OCI-LY7 (cell line): ENCODE data around the gene MBTPS1. TPM values are rescaled to one million over a fixed set of nuclear protein-coding genes. Genes with fewer than 3 reads are reported as not detected.

Experiments used
- BruUV-seq: library from RNA; stranded (reverse); fragments of 400-500 nt; replicated peaks from 2 replicates; lab custom pipeline; 2021; lab: Mats Ljungman, UMichigan
- CTCF ChIA-PET: fragments of 300-600 bp; sonication (Branson Sonifier 250); formaldehyde crosslinking; loops from one replicate; lab custom pipeline; 2022; ENCODE audit warnings: antibody characterized with exemption; ENCODE audit not compliant: unreplicated experiment; lab: Charles Lee
- POLR2A ChIA-PET: fragments of 300-600 bp; sonication (Branson Sonifier 250); formaldehyde crosslinking; loops from one replicate; lab custom pipeline; 2022; ENCODE audit warnings: antibody characterized with exemption; lab: Charles Lee
- DNase-seq: peaks from one replicate; pipeline ENCODE4 v3.0.0-alpha.2; 2015; ENCODE audit warnings: low spot score
- H2AFZ ChIP-seq: fragments of 200-600 bp; sonication (generic), shearing (Covaris generic); 2 replicates; pipeline ENCODE4 v1.6.1; 2014; ENCODE audit warnings: mild to moderate bottlenecking, antibody characterized with exemption, low read length, moderate library complexity
- H3K27ac ChIP-seq: fragments of 200-600 bp; sonication (generic); 2 replicates; pipeline ENCODE4 v1.5.1; 2014; ENCODE audit warnings: mixed run types, low read depth, mild to moderate bottlenecking, moderate library complexity, low read length, inconsistent platforms; ENCODE audit not compliant: poor library complexity, severe bottlenecking
- H3K36me3 ChIP-seq: fragments of 200-600 bp; sonication (generic); 2 replicates; pipeline ENCODE4 v1.6.1; 2014; ENCODE audit warnings: mild to moderate bottlenecking, antibody characterized with exemption, low read length, moderate library complexity, mixed read lengths; ENCODE audit not compliant: insufficient read depth
- H3K4me1 ChIP-seq: fragments of 200-600 bp; sonication (generic); 2 replicates; pipeline ENCODE4 v1.5.1; 2014; ENCODE audit warnings: mild to moderate bottlenecking, low read length; ENCODE audit not compliant: insufficient read depth, poor library complexity, severe bottlenecking
- H3K4me2 ChIP-seq: fragments of 200-600 bp; sonication (generic); 2 replicates; pipeline ENCODE4 v1.6.1; 2014; ENCODE audit warnings: mild to moderate bottlenecking, low read length
- H3K4me3 ChIP-seq: fragments of 200-600 bp; sonication (generic); 2 replicates; pipeline ENCODE4 v1.5.1; 2014; ENCODE audit warnings: mild to moderate bottlenecking, low read depth, low read length; ENCODE audit not compliant: poor library complexity, severe bottlenecking
- H3K79me2 ChIP-seq: fragments of 200-600 bp; sonication (generic); 2 replicates; pipeline ENCODE4 v1.6.1; 2016; ENCODE audit warnings: low read depth, mild to moderate bottlenecking, low read length, moderate library complexity, mixed read lengths; ENCODE audit not compliant: insufficient read depth
- H3K9me2 ChIP-seq: fragments of 200-600 bp; sonication (generic); 2 replicates; pipeline ENCODE4 v1.6.1; 2016; ENCODE audit warnings: mild to moderate bottlenecking, low read length, mixed read lengths; ENCODE audit not compliant: insufficient read depth
- H3K9me3 ChIP-seq: fragments of 200-600 bp; sonication (generic); 2 replicates; pipeline ENCODE4 v1.6.1; 2014; ENCODE audit warnings: mild to moderate bottlenecking, mixed run types, low read length, mixed read lengths
- H4K20me1 ChIP-seq: fragments of 200-600 bp; sonication (generic); 2 replicates; pipeline ENCODE4 v1.6.1; 2014; ENCODE audit warnings: mild to moderate bottlenecking, antibody characterized with exemption, low read length, moderate library complexity, mixed read lengths; ENCODE audit not compliant: insufficient read depth
- EZH2phosphoT487 ChIP-seq: fragments of 200-600 bp; sonication (generic); IDR thresholded peaks from 2 replicates; pipeline ENCODE4 v1.6.1; 2018; ENCODE audit warnings: low read depth, borderline replicate concordance, mild to moderate bottlenecking, mixed run types, antibody characterized with exemption, low read length, moderate library complexity, mixed read lengths
- intact Hi-C: fragments of 100-400 bp; cut with micrococcal nuclease; formaldehyde crosslinking; loops from one replicate; pipeline ENCODE4 v1.10.0; 2022; ENCODE audit not compliant: unreplicated experiment
- total RNA-seq, 2 experiments: library from RNA; depleted of rRNA in 1 of 2; stranded (reverse); fragments of >200 nt in 1 of 2; shearing (Covaris generic) in 1 of 2; gene quantifications; 2 replicates each; pipeline ENCODE4 v1.2.3, GENCODE V29; 2014 to 2022
- TF ChIP-seq, protein P1 (sequence below): fragments of 200-600 bp; sonication (generic); conservative IDR thresholded peaks from 2 replicates; pipeline ENCODE4 v1.5.1; 2014; ENCODE audit warnings: mild to moderate bottlenecking, antibody characterized with exemption, low read length, moderate library complexity, mixed read lengths

MBTPS1 gene
- total RNA-seq, 2 experiments from 2014 or later, result 49.6 to 65.2 TPM

DNA sequence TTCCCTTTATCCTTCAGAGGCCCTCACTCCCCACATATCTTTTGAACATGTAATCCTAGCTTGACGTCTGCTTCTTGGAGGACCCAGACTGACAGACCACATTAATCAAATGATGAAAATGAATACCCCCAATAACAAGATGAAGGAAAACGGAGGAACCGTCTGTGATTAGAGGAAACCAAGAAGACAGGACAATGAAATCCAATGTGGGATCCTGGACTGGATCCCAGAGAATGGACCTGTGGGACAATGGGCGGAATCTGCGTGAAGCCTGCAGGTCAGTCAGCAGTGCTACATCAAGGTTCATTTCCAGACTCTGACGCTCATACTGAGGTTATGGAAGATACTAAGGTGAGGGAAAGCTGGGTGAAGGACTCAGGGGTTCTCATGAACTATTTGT is 35.9 kb downstream of the MBTPS1 start:
- ChIA-PET CTCF (no interaction called here), POLR2A (no interaction called here)
- TF ChIP-seq, protein P1, sequence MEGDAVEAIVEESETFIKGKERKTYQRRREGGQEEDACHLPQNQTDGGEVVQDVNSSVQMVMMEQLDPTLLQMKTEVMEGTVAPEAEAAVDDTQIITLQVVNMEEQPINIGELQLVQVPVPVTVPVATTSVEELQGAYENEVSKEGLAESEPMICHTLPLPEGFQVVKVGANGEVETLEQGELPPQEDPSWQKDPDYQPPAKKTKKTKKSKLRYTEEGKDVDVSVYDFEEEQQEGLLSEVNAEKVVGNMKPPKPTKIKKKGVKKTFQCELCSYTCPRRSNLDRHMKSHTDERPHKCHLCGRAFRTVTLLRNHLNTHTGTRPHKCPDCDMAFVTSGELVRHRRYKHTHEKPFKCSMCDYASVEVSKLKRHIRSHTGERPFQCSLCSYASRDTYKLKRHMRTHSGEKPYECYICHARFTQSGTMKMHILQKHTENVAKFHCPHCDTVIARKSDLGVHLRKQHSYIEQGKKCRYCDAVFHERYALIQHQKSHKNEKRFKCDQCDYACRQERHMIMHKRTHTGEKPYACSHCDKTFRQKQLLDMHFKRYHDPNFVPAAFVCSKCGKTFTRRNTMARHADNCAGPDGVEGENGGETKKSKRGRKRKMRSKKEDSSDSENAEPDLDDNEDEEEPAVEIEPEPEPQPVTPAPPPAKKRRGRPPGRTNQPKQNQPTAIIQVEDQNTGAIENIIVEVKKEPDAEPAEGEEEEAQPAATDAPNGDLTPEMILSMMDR, result no peak
- TF ChIP-seq EZH2phosphoT487, result no peak
- no peak for DNase-seq
- Histone ChIP-seq H3K79me2 (0 out of 2 replicates have a peak, but pooled peaks cover 3% of the 10 kb centered on the region), H2AFZ (no peak overlapping the region), H4K20me1 (0 out of 2 replicates have a peak, but pooled peaks cover 3% of the 10 kb centered on the region), H3K4me2 (no peak overlapping the region), H3K36me3 (peaks cover 83% of the 10 kb centered on the region), H3K4me3 (no peak overlapping the region), H3K9me2 (no peaks in the 10 kb centered on the region), H3K9me3 (no peaks in the 10 kb centered on the region), H3K4me1 (peaks cover 13% of the 10 kb centered on the region), H3K27ac (no peak overlapping the region)
- BruUV-seq, result no TSS peak
- intact Hi-C loops, result no loop called here

DNA sequence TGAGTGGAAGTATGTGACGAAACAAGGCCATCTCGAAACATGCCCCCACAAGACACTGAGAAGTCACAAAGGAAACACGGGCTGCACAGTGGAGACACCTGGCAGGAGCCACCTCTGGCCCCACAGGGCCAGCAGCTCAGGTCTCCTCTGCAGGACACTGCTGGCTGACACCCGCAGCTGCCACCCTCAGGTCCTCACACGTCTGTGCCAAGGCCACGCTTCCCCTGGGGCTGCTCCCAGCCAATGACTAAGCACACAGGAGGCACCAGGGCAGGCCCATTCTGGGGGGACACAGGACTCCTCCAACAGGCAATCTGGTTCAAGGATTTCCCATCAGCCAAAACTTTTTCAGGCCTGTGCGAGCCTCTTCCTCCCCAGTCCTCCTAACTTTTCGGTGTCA is 36.4 kb downstream of the MBTPS1 start:
- ChIA-PET CTCF (no interaction called here), POLR2A (interaction anchor here (0.6 to 0.8 kb wide), 2 partner anchors 115 to 123 kb away, joined by 3 read pairs; no protein-coding TSS in a partner anchor)
- H3K4me2 ChIP-seq, result no peak overlapping the region
- DNase-seq, result no peak
- H3K9me2 ChIP-seq, result no peaks in the 10 kb centered on the region
- H4K20me1 ChIP-seq, result 0 out of 2 replicates have a peak, but pooled peaks cover 3% of the 10 kb centered on the region
- no peak overlapping the region for H2AFZ ChIP-seq
- no peak overlapping the region for H3K4me3 ChIP-seq
- H3K9me3 ChIP-seq, result no peaks in the 10 kb centered on the region
- no TSS peak for BruUV-seq
- peaks cover 87% of the 10 kb centered on the region for H3K36me3 ChIP-seq
- intact Hi-C loops, result no loop called here
- H3K79me2 ChIP-seq, result 0 out of 2 replicates have a peak, but pooled peaks cover 3% of the 10 kb centered on the region
- H3K4me1 ChIP-seq, result peaks cover 9% of the 10 kb centered on the region
- no peak overlapping the region for H3K27ac ChIP-seq
- TF ChIP-seq, protein P1, result no peak
- TF ChIP-seq EZH2phosphoT487, result no peak

DNA sequence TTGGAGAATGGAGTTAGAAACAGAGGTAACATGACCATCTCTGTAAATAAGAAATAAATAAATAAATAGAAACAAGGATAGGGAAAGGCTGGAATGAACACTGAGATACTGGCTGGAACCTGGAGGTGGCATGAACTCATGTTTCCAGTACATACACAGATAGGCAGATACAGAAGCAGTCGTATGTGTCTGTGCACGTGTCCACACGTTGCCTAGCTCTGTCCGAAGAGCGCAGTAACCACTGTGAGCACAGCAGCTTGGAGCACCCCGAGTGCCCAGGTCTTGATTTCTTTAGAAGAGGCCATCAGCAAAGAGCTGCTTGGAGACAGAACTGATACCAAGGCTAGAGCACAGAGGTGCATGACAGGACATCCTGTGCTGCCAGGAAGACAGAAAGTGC is 37.1 kb downstream of the MBTPS1 start:
- Histone ChIP-seq H3K4me3 (no peak overlapping the region), H4K20me1 (0 out of 2 replicates have a peak, but pooled peaks cover 3% of the 10 kb centered on the region), H2AFZ (no peak overlapping the region), H3K79me2 (0 out of 2 replicates have a peak, but pooled peaks cover 3% of the 10 kb centered on the region), H3K4me1 (peaks cover 2% of the 10 kb centered on the region), H3K36me3 (peaks cover 94% of the 10 kb centered on the region), H3K27ac (no peak overlapping the region), H3K9me3 (no peaks in the 10 kb centered on the region), H3K9me2 (no peaks in the 10 kb centered on the region), H3K4me2 (no peak overlapping the region)
- no TSS peak for BruUV-seq
- DNase-seq, result peak; percentile 9
- POLR2A ChIA-PET, result interaction anchor here (0.6 to 0.8 kb wide), 2 partner anchors 114 to 123 kb away, joined by 3 read pairs; no protein-coding TSS in a partner anchor
- CTCF ChIA-PET, result no interaction called here
- TF ChIP-seq, protein P1, result no peak
- no peak for TF ChIP-seq EZH2phosphoT487
- intact Hi-C loops, result no loop called here
